ENCODE data around the gene C4orf36.

Gene C4orf36

GRCh38 chr4:86919561-86920223 lies 27.5 kb upstream of the C4orf36 start:
- no peak overlapping the region for H3K4me3 ChIP-seq
- no peak overlapping the region for H3K9ac ChIP-seq (ENCODE audit: insufficient read length)
- TF ChIP-seq EZH2 (IDR thresholded peaks at IDR 0.05), result no peak
- no peak for TF ChIP-seq POLR2AphosphoS5 (IDR thresholded peaks at IDR 0.05; ENCODE audit: borderline replicate concordance, low read depth, low read length)
- no peak for TF ChIP-seq FOXP2 (optimal IDR thresholded peaks at IDR 0.05; ENCODE audit: control extremely low read depth, extremely low read length, insufficient read depth)
- no peak for DNase-seq (ENCODE audit: low read depth, low spot score)
- H3K36me3 ChIP-seq (ENCODE audit: insufficient read depth, low read length), result no peaks in the 10 kb centered on the region
- H3K9me3 ChIP-seq (ENCODE audit: low read depth, low read length), result no peaks in the 10 kb centered on the region
- no peak overlapping the region for H3K27ac ChIP-seq

GRCh38 chr4:86918539-86919072 lies 26.4 kb upstream of the C4orf36 start:
- TF ChIP-seq EZH2 (IDR thresholded peaks at IDR 0.05) (no peak), POLR2AphosphoS5 (IDR thresholded peaks at IDR 0.05; ENCODE audit: borderline replicate concordance, low read depth, low read length) (no peak), FOXP2 (optimal IDR thresholded peaks at IDR 0.05; ENCODE audit: control extremely low read depth, extremely low read length, insufficient read depth) (no peak)
- Histone ChIP-seq H3K27ac (no peak overlapping the region), H3K36me3 (ENCODE audit: insufficient read depth, low read length) (no peaks in the 10 kb centered on the region), H3K9me3 (ENCODE audit: low read depth, low read length) (no peaks in the 10 kb centered on the region), H3K4me3 (no peak overlapping the region), H3K9ac (ENCODE audit: insufficient read length) (no peak overlapping the region)
- DNase-seq (ENCODE audit: low read depth, low spot score), result no peak

- Histone ChIP-seq H3K36me3 (ENCODE audit: insufficient read depth, low read length) (no peaks in the 10 kb centered on the region), H3K9me3 (ENCODE audit: low read depth, low read length) (no peaks in the 10 kb centered on the region), H3K4me3 (no peak overlapping the region), H3K27ac (no peak overlapping the region), H3K9ac (ENCODE audit: insufficient read length) (no peak overlapping the region)
- no peak for DNase-seq (ENCODE audit: low read depth, low spot score)
- TF ChIP-seq POLR2AphosphoS5 (IDR thresholded peaks at IDR 0.05; ENCODE audit: borderline replicate concordance, low read depth, low read length) (no peak), EZH2 (IDR thresholded peaks at IDR 0.05) (no peak), FOXP2 (optimal IDR thresholded peaks at IDR 0.05; ENCODE audit: control extremely low read depth, extremely low read length, insufficient read depth) (no peak)
Observed at GRCh38 chr4:86917212-86918039, 25.2 kb upstream of the C4orf36 start.

- H3K36me3 ChIP-seq (ENCODE audit: insufficient read depth, low read length), result no peaks in the 10 kb centered on the region
- no peak for TF ChIP-seq FOXP2 (optimal IDR thresholded peaks at IDR 0.05; ENCODE audit: control extremely low read depth, extremely low read length, insufficient read depth)
- no peak for TF ChIP-seq POLR2AphosphoS5 (IDR thresholded peaks at IDR 0.05; ENCODE audit: borderline replicate concordance, low read depth, low read length)
- TF ChIP-seq EZH2 (IDR thresholded peaks at IDR 0.05), result no peak
- no peak overlapping the region for H3K27ac ChIP-seq
- no peak overlapping the region for H3K9ac ChIP-seq (ENCODE audit: insufficient read length)
- no peaks in the 10 kb centered on the region for H3K9me3 ChIP-seq (ENCODE audit: low read depth, low read length)
- H3K4me3 ChIP-seq, result no peak overlapping the region
- no peak for DNase-seq (ENCODE audit: low read depth, low spot score)
Observed at GRCh38 chr4:86916392-86916791, 24.2 kb upstream of the C4orf36 start.

GRCh38 chr4:86910820-86911684 lies 18.8 kb upstream of the C4orf36 start:
- no peak overlapping the region for H3K27ac ChIP-seq
- no peaks in the 10 kb centered on the region for H3K9me3 ChIP-seq (ENCODE audit: low read depth, low read length)
- TF ChIP-seq EZH2 (IDR thresholded peaks at IDR 0.05) (no peak), POLR2AphosphoS5 (IDR thresholded peaks at IDR 0.05; ENCODE audit: borderline replicate concordance, low read depth, low read length) (no peak), FOXP2 (optimal IDR thresholded peaks at IDR 0.05; ENCODE audit: control extremely low read depth, extremely low read length, insufficient read depth) (no peak)
- DNase-seq (ENCODE audit: low read depth, low spot score), result no peak
- no peaks in the 10 kb centered on the region for H3K36me3 ChIP-seq (ENCODE audit: insufficient read depth, low read length)
- no peak overlapping the region for H3K9ac ChIP-seq (ENCODE audit: insufficient read length)
- H3K4me3 ChIP-seq, result no peak overlapping the region

GRCh38 chr4:86910369-86910768 lies 18.1 kb upstream of the C4orf36 start:
- Histone ChIP-seq H3K36me3 (ENCODE audit: insufficient read depth, low read length) (no peaks in the 10 kb centered on the region), H3K9ac (ENCODE audit: insufficient read length) (no peak overlapping the region), H3K9me3 (ENCODE audit: low read depth, low read length) (no peaks in the 10 kb centered on the region), H3K4me3 (no peak overlapping the region), H3K27ac (no peak overlapping the region)
- no peak for DNase-seq (ENCODE audit: low read depth, low spot score)
- TF ChIP-seq EZH2 (IDR thresholded peaks at IDR 0.05), result no peak
- TF ChIP-seq POLR2AphosphoS5 (IDR thresholded peaks at IDR 0.05; ENCODE audit: borderline replicate concordance, low read depth, low read length), result no peak
- no peak for TF ChIP-seq FOXP2 (optimal IDR thresholded peaks at IDR 0.05; ENCODE audit: control extremely low read depth, extremely low read length, insufficient read depth)

GRCh38 chr4:86909546-86910295 lies 17.5 kb upstream of the C4orf36 start:
- Histone ChIP-seq H3K9ac (ENCODE audit: insufficient read length) (no peak overlapping the region), H3K9me3 (ENCODE audit: low read depth, low read length) (no peaks in the 10 kb centered on the region), H3K4me3 (no peak overlapping the region), H3K27ac (no peak overlapping the region), H3K36me3 (ENCODE audit: insufficient read depth, low read length) (no peaks in the 10 kb centered on the region)
- TF ChIP-seq EZH2 (IDR thresholded peaks at IDR 0.05) (no peak), POLR2AphosphoS5 (IDR thresholded peaks at IDR 0.05; ENCODE audit: borderline replicate concordance, low read depth, low read length) (no peak), FOXP2 (optimal IDR thresholded peaks at IDR 0.05; ENCODE audit: control extremely low read depth, extremely low read length, insufficient read depth) (no peak)
- no peak for DNase-seq (ENCODE audit: low read depth, low spot score)

Data from SK-N-MC (cell line).